ENCODE results near the gene ETV6.

DNA sequence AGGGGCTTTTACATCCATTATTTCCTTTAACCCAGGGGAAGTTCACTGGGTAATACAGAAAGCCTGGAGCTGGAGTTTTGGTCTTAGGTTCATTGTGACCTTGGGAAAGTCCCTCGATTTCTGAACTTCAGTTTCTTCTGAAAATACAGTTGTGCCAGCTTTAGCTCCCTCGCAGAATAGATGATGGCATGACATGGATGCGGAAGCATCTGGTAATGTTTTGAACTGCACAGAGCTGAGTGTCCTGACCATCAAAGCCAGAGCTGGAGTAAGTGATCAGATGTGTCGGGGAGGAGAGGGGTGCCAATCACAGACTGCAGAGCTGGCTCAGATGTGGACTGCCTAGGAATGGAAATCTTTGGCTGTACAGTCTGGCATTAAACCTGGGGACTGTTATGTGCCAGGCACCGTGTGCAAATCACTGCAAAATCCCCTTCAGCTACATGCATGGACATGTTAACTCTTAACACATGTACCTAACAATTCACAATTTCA is 180.9 kb downstream of the ETV6 start:
- TF ChIP-seq REST (IDR thresholded peaks at IDR 0.05; ENCODE audit: insufficient read depth in 1 of 2, low read depth in 2 of 2, low read length in 2 of 2) (no peak), TAF1 (IDR thresholded peaks at IDR 0.05; ENCODE audit: borderline replicate concordance, insufficient read depth, low read length) (no peak), SIN3A (IDR thresholded peaks at IDR 0.05; ENCODE audit: borderline replicate concordance, insufficient read depth, low read length) (no peak)
